ENCODE measurements around the gene SVIL.
"Not testable (repeated sequence)": the region's sequence is repeated elsewhere in the genome, so short reads cannot be mapped to it uniquely, and the experiment has no call there.

Gene SVIL

DNA sequence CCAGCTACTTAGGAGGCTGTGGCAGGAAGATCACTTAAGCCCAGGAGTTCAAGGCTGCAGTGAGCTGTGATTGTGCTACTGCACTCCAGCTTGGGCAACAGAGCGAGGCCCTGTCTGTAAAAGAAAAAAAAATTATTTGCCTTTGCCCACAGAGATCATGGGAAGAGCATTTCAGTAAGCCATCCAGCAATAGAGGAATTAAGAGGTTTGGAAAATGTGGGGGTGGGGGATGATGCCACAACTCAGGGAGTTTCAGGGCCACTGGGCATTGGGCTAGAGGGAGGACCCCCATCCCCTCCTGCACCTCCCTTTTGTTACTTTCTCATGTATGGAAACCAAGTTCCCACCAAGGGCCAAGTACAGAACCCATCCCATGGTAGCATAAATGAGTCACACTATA is 38.4 kb downstream of the SVIL start:
- H3K27ac ChIP-seq, result no peak overlapping the region
- no peak for TF ChIP-seq ZFX (IDR thresholded peaks at IDR 0.05)
- TF ChIP-seq, protein P1, sequence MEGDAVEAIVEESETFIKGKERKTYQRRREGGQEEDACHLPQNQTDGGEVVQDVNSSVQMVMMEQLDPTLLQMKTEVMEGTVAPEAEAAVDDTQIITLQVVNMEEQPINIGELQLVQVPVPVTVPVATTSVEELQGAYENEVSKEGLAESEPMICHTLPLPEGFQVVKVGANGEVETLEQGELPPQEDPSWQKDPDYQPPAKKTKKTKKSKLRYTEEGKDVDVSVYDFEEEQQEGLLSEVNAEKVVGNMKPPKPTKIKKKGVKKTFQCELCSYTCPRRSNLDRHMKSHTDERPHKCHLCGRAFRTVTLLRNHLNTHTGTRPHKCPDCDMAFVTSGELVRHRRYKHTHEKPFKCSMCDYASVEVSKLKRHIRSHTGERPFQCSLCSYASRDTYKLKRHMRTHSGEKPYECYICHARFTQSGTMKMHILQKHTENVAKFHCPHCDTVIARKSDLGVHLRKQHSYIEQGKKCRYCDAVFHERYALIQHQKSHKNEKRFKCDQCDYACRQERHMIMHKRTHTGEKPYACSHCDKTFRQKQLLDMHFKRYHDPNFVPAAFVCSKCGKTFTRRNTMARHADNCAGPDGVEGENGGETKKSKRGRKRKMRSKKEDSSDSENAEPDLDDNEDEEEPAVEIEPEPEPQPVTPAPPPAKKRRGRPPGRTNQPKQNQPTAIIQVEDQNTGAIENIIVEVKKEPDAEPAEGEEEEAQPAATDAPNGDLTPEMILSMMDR (conservative IDR thresholded peaks at IDR 0.05), result no peak

DNA sequence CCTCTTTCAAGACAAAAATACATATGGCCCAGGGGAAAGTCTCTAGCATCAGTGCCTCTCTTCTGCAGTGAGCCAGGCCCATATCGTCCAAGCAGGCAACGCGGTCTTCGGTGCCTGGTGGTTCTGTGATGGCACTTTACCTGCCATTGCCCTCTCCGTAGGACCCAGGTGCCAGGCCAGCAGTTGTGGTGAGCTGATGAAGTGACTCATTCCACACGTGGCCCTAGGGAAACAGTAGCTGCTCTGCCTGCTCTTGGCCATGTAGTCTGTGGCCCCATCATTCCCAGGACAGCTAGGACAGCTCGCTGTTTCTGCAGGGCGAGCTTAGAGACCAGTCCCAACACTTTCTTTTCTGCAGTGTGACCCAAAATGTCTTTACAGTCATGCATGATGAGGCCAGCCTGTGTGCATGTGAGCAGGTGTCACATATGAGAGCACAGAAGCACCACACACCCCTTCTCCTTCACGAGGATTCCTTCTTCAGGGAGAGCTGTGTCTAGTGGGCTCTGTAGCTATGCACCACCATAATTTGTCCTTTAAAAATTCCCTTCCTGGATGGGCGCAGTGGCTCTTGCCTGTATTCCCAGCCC is 39.0 kb downstream of the SVIL start:
- TF ChIP-seq ZFX (IDR thresholded peaks at IDR 0.05), result no peak
- TF ChIP-seq, protein P1 (conservative IDR thresholded peaks at IDR 0.05), result no peak
- no peak overlapping the region for H3K27ac ChIP-seq

DNA sequence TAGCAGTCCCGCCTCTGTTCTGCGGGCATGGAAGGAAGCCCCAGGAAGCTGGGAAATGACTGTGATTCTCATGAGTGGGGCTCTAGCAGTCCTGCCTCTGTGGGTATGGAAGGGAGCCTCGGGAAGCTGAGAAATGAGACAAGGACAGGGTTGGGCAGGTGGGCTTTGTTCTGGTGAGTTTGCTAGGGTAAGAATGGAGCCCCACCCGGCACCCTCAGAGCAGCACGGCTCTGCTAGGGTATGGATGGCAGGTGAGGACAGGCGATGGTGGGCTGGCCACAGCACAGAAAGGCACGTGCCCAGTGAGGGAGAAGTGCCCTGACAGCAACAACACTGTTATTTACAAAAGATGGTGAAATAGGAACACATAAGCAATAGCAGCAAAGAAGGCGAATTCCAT is 39.6 kb downstream of the SVIL start:
- TF ChIP-seq, protein P1 (conservative IDR thresholded peaks at IDR 0.05), result no peak
- no peak for TF ChIP-seq ZFX (IDR thresholded peaks at IDR 0.05)
- no peak overlapping the region for H3K27ac ChIP-seq

DNA sequence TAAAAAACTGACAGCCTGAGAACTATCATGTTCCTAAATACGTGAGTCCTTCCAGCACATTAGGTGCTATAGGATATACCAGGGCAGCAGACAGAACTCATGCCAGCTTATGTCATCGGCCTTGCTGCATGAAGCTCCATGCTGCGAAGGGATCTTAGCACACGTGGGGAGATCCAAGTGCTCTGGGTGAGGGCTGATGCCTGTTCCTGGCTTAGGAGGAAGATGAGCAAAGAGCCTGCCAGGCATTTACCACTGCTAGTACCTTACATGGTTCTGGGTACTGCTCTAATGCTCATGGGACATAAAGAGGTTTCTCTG is 43.2 kb downstream of the SVIL start:
- H3K27ac ChIP-seq, result peak overlapping the region; percentile 15
- TF ChIP-seq, protein P1 (conservative IDR thresholded peaks at IDR 0.05), result no peak
- TF ChIP-seq ZFX (IDR thresholded peaks at IDR 0.05), result no peak

DNA sequence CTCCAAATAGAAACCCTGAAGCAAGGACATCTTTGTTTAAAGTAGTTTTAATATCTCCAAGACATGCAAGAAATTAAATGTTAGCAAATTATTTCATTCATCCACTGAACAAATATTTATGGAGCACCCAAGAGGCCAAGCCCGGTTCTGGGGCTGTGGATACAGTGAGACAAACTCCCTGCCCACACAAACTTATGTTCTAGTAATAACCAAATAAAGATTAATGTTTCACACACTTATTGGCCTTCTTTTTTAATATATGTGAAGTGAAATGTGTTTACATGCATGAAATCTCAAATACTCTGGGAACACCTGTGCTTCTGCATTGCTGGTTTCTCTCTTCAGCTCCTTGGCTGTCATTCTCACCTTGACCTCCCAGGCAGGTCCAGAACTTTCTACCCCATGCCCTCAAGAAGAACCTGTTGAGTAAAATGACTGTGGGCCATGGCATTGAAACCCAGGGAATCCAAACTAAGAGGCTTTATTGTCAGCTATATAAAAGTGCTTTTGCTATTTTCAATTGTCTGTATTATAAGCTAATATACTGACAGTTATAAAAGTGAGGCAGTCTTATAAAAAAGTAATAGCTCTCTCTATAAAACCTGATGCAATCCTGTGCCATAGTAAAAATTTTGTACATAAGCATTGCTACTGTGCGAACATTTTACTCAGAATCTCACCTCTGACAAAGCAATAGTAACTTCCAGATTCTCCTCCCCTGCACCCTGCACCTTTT is 43.7 kb downstream of the SVIL start:
- TF ChIP-seq, protein P1 (conservative IDR thresholded peaks at IDR 0.05), result peak; percentile 80
- no peak for TF ChIP-seq ZFX (IDR thresholded peaks at IDR 0.05)
- peak overlapping the region; percentile 15 for H3K27ac ChIP-seq

DNA sequence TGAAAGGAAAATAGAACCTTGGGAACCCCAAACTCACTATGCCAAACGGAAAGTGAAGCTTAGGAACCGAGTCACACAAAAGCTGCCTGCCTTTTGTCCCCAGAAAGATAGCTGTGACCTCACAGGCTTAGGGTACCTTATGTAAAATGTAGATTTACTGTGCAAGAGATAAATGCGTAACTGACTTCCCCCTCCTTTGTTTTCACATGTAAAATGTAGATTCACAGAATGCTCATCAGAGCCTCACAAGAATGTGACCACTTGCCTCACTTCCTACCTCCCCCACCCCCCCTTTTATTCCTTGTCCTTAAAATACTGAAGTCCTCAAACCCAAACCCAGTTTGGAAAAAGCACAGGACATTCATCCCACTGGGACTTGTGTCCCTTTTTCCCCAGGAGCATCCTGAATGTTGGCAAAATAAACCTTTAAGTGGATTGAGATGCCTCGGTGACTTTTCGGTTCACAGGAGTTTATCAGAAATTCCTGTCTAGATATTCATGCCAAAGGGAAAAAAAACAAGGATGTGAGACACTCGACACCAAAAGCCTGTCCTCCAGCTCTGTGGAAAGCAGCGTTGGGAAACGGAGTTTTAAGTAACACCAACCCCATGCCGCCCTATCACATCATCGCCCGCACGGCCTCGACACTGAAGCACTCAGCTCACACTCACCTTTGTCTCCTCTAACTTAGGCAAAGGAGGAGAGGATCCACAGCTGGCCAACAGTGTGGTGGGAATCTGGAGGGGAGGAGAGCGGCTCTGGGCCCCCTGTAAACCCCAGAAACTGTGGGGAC is 45.9 kb downstream of the SVIL start:
- TF ChIP-seq, protein P1 (conservative IDR thresholded peaks at IDR 0.05), result no peak
- no peak overlapping the region for H3K27ac ChIP-seq

DNA sequence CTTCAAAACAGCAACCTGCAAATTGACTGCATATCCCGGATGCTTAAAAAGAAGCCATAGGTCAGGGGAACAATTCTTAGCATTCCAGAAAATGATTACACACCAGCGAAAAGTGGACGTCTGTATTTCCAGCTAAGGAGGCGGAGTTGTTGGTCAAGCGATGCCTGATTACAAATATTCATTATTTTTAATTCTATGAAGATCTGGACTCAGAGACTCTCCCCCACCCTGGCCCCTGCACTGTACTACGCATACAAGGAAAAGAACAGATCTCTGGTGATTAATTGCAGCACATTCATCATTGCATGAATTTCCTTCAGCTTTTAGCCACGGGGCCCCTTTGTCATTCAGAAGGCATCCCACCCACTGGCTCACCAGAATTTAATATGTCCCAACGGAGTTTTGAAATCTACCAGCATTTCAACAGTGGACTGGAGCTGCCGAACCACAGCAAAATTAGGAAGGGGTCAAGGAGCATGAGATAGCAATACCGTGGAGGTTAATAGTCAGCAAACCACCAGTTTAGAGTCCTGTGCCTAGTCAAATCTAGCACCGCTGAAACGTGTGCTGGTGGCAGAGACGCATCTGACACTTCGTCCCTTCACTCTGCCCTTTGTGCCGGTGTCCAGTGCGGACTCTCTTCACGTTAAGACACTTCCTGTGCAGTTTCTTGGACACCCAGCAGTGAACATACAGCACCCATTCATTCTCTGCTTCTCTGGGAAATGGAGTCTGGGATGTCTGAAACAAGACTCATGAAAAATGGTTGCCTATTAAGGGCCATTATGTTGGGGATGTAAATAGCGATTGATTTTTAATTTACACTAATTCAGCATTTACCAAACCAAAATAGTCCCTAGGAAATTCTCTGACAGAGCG is 46.8 kb downstream of the SVIL start:
- not testable (repeated sequence) for H3K27ac ChIP-seq

DNA sequence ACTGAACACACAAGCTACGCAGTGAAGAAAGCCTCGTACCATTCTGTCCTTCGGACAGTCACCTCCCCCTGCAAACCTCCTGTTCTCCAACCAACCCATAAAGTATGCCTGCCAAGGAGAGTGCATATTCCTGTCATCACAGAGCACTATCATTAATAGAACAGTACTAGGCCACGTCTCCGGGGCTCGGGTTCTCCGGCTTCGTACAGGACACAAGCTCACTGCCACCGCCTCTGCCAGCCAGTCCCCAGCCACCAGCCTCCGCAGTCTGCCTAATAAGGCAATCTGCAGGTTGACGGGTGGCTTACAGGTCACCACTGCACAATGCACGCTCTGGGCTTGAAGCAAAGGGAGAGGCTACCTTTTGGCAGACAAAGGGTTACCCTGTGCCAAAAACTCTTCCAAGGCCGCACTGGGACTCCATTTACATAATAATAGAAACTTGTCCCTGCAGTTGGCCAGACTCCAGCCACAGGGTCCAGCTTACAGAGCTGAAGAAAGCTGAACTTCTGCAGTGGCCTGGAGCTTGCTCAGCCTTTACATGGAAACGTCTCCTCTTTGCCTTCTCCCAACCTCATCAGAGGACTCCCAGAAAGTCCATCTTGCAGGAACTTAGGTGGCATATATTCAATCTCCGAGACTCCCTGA is 47.5 kb downstream of the SVIL start:
- not testable (repeated sequence) for H3K27ac ChIP-seq

Measured in C4-2B (cell line).